ENCODE results near the gene CCN2. TPM values are rescaled to one million over a fixed set of nuclear protein-coding genes. Genes with fewer than 3 reads are reported as not detected.

The CCN2 gene
- total and polyA plus RNA-seq, 2 donors (not counting 1 experiment from before 2014, with no cell fraction given), result 22.8 to 216 TPM

DNA sequence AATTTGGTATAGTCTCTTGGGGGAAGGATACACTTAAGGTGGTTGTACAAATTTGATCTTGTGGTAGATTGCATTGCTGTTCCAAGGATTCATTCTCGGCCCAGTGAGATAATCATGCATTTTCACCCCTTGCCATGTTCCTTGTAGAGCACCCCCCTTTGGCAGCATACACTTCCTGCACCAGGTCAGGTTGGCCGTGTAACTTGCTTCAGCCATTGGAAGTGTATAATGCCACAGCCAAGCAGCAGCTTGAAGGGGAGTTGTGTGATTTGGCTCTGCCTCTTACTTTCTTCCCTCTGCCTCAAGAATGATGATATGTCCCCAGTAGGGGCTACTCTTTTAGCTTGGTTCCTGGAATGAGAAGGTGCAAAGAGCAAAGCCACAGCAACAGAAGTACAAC, 21.9 kb downstream of the CCN2 start:
- H3K36me3 ChIP-seq (ENCODE audit: control insufficient read depth, insufficient read depth, low read length), result no peaks in the 10 kb centered on the region
- no peaks in the 10 kb centered on the region for H3K4me1 ChIP-seq (ENCODE audit: control insufficient read depth, extremely low read depth, insufficient read depth, low read length)
- no peaks in the 10 kb centered on the region for H3K27me3 ChIP-seq (ENCODE audit: control insufficient read depth, insufficient read depth, low read length)
- no peak overlapping the region for H3K4me2 ChIP-seq (ENCODE audit: extremely low read depth, insufficient read depth, low read length)
- H3K27ac ChIP-seq (ENCODE audit: insufficient read depth, low read length), result no peak overlapping the region
- TF ChIP-seq CTCF (conservative IDR thresholded peaks at IDR 0.05 in 1 of 2, IDR thresholded peaks at IDR 0.05 in 1 of 2; ENCODE audit: low read depth in 1 of 2, low read length in 2 of 2) (peak in 1 of 2 donors; percentile 1), EZH2 (IDR thresholded peaks at IDR 0.05; ENCODE audit: low read length, missing control alignments) (no peak)
- H2AFZ ChIP-seq (ENCODE audit: low read length), result no peak overlapping the region
- H4K20me1 ChIP-seq (ENCODE audit: control insufficient read depth, extremely low read depth, insufficient read depth, low read length), result no peaks in the 10 kb centered on the region
- H3K4me3 ChIP-seq (replicated peaks in 1 of 4; ENCODE audit: control extremely low read depth in 1 of 4, insufficient read depth in 1 of 4, low read depth in 3 of 4, low read length in 4 of 4), result no peak overlapping the region
- DNase-seq (ENCODE audit: low read depth in 2 of 2), result no peak
- no peak overlapping the region for H3K9ac ChIP-seq (ENCODE audit: insufficient read depth, low read length)
- no peaks in the 10 kb centered on the region for H3K9me3 ChIP-seq (ENCODE audit: control insufficient read depth, insufficient read depth, low read depth, low read length)
- no peaks in the 10 kb centered on the region for H3K79me2 ChIP-seq (ENCODE audit: control insufficient read depth, insufficient read depth, low read length)

GRCh38 chr6:131924881-131925474, 26.2 kb downstream of the CCN2 start:
- Histone ChIP-seq H3K4me1 (ENCODE audit: control insufficient read depth, extremely low read depth, insufficient read depth, low read length) (no peaks in the 10 kb centered on the region), H3K27me3 (ENCODE audit: control insufficient read depth, insufficient read depth, low read length) (no peaks in the 10 kb centered on the region), H3K79me2 (ENCODE audit: control insufficient read depth, insufficient read depth, low read length) (no peaks in the 10 kb centered on the region), H3K4me2 (ENCODE audit: extremely low read depth, insufficient read depth, low read length) (no peak overlapping the region), H4K20me1 (ENCODE audit: control insufficient read depth, extremely low read depth, insufficient read depth, low read length) (no peaks in the 10 kb centered on the region), H3K36me3 (ENCODE audit: control insufficient read depth, insufficient read depth, low read length) (no peaks in the 10 kb centered on the region), H3K9ac (ENCODE audit: insufficient read depth, low read length) (no peak overlapping the region), H3K27ac (ENCODE audit: insufficient read depth, low read length) (no peak overlapping the region), H3K9me3 (ENCODE audit: control insufficient read depth, insufficient read depth, low read depth, low read length) (no peaks in the 10 kb centered on the region), H2AFZ (ENCODE audit: low read length) (no peak overlapping the region), H3K4me3 (replicated peaks in 1 of 4; ENCODE audit: control extremely low read depth in 1 of 4, insufficient read depth in 1 of 4, low read depth in 3 of 4, low read length in 4 of 4) (no peak overlapping the region)
- TF ChIP-seq CTCF (conservative IDR thresholded peaks at IDR 0.05 in 1 of 2, IDR thresholded peaks at IDR 0.05 in 1 of 2; ENCODE audit: low read depth in 1 of 2, low read length in 2 of 2) (peak; percentile 50 to 62), EZH2 (IDR thresholded peaks at IDR 0.05; ENCODE audit: low read length, missing control alignments) (no peak)
- DNase-seq (ENCODE audit: low read depth in 2 of 2), result peak; percentile 45 to 79

- H3K4me2 ChIP-seq (ENCODE audit: extremely low read depth, insufficient read depth, low read length), result no peak overlapping the region
- H3K9me3 ChIP-seq (ENCODE audit: control insufficient read depth, insufficient read depth, low read depth, low read length), result no peaks in the 10 kb centered on the region
- H3K36me3 ChIP-seq (ENCODE audit: control insufficient read depth, insufficient read depth, low read length), result no peaks in the 10 kb centered on the region
- DNase-seq (ENCODE audit: low read depth in 2 of 2), result peak; percentile 45 to 77
- H3K4me3 ChIP-seq (replicated peaks in 1 of 4; ENCODE audit: control extremely low read depth in 1 of 4, insufficient read depth in 1 of 4, low read depth in 3 of 4, low read length in 4 of 4), result no peak overlapping the region
- H3K27ac ChIP-seq (ENCODE audit: insufficient read depth, low read length), result no peak overlapping the region
- no peak overlapping the region for H2AFZ ChIP-seq (ENCODE audit: low read length)
- H3K4me1 ChIP-seq (ENCODE audit: control insufficient read depth, extremely low read depth, insufficient read depth, low read length), result no peaks in the 10 kb centered on the region
- H3K79me2 ChIP-seq (ENCODE audit: control insufficient read depth, insufficient read depth, low read length), result no peaks in the 10 kb centered on the region
- peak; percentile 44 to 72 for TF ChIP-seq CTCF (conservative IDR thresholded peaks at IDR 0.05 in 1 of 2, IDR thresholded peaks at IDR 0.05 in 1 of 2; ENCODE audit: low read depth in 1 of 2, low read length in 2 of 2)
- TF ChIP-seq EZH2 (IDR thresholded peaks at IDR 0.05; ENCODE audit: low read length, missing control alignments), result no peak
- H3K9ac ChIP-seq (ENCODE audit: insufficient read depth, low read length), result no peak overlapping the region
- no peaks in the 10 kb centered on the region for H3K27me3 ChIP-seq (ENCODE audit: control insufficient read depth, insufficient read depth, low read length)
- H4K20me1 ChIP-seq (ENCODE audit: control insufficient read depth, extremely low read depth, insufficient read depth, low read length), result no peaks in the 10 kb centered on the region
Observed at GRCh38 chr6:131923356-131923755, 27.8 kb downstream of the CCN2 start.

All from fibroblast of lung (primary cell).